HG02970 (cell line): ENCODE measurements around the gene CNTNAP2.

Experiments
- ATAC-seq: cut with Tn5 transposase; IDR thresholded peaks from one replicate; pipeline ENCODE4 v1.9.1; 2021; ENCODE audit warnings: mild to moderate bottlenecking, moderate library complexity, moderate number of reproducible peaks; ENCODE audit not compliant: unreplicated experiment, low FRiP score

Gene CNTNAP2

DNA sequence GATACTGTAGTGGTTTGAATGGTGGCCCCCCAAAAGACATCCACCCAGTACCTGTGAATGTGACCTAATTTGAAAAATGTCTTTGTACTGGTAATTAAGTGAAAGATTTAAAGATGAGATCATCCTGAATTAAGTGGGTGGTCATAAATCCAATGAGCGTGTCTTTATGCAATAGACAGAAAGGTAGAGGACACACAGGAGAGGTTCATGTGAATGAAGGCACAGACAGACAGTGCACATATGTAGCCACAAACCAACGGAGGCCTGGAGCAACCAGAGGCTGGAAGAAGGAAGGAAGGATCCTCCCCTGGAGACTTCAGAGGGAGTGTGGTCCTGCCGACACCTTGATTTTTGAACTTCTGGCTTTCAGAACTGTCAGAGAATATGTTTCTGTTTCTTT is 160.3 kb downstream of the CNTNAP2 start:
- ATAC-seq, result no peak

DNA sequence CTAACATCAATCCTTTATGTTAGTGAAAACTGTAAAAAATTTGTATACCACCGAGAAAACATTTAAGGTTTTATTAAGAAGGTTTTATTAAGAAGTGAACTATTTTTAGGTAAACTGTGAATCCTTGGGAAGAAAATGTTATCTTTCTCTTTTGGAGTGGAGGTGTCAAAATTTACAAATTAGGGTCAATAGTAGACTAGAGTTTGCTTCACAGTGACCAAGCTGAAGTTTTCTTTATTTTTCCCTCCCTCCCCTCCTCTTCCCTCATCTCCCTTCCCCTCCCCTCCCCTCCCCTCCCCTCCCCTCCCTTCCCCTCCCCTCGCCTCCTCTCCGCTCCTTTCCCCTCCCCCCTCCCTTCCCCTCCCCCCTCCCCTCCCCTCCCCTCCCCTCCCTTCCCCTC is 168.8 kb downstream of the CNTNAP2 start:
- no peak for ATAC-seq

DNA sequence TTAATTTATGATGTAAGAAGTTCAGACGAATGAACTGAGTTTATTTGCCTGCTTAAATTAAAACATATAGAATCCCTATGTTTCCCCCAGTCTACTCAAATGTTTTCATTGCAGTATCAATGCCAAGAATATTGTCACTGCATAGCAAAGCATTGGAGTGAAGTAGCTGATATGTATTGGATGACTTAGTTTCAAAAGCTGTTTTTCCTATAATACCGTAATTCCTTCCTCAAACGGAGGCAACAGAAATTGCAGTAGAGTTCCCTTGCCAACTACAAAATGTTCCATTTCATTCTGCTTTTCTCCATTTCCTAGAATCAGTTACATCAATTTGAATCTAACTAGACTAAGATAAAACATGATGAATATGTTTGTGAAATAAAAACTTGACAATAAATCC is 174.1 kb downstream of the CNTNAP2 start:
- no peak for ATAC-seq

DNA sequence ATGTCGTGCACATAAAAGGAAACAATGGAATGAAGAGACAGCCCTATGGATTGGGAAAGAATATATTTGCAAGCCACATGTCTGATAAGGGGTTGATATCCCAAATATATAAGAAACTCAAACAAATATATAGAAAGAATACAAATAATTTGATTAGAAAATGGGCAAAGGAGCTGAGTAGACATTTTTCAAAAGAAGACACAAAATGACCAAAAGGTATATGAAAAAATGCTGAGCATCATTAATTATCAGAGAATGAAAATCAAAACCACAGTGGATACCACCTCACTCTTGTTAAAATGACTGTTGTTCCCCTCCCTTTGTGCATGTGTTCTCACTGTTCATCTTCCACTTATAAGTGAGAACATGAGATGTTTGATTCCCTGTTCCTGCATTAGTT is 175.3 kb downstream of the CNTNAP2 start:
- no peak for ATAC-seq

DNA sequence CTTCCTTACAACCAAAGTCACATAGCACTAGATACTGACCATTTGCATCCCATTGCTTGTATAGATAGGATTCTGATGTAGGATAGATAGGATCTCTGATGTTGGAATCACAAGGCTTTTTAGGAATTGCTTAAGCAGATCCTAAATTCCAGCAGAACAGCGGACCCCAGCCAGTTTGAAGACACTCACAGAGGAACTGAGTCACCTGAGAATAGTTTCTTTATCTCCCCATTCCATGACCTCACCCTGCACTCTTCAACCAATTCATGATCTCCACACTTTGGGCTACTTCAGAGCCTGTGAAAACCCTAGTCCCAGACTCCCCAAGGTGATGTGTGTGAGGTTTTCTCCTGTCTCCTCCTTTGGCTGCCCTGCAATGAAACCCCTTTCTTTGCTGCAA is 179.4 kb downstream of the CNTNAP2 start:
- ATAC-seq, result no peak

DNA sequence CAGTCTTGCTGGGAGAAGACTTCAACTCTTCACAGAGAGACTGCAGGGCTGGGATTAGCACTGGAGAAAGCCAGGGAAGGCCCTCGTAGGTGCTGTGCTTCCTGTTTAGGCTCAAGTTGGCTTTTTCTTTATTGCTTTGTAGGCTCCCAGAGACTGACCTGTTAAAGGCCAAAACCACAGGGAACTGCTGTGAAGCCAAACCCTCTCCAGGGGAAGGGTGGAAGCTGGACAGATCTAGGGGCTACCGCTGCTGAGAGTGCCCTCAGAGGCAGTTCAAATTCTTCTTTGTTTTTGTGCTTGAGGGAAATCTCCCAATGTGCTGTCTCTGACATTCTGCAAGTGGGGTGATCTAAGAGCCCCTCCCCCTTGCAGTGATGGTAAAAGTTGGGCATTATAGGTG is 198.4 kb downstream of the CNTNAP2 start:
- ATAC-seq, result no peak

DNA sequence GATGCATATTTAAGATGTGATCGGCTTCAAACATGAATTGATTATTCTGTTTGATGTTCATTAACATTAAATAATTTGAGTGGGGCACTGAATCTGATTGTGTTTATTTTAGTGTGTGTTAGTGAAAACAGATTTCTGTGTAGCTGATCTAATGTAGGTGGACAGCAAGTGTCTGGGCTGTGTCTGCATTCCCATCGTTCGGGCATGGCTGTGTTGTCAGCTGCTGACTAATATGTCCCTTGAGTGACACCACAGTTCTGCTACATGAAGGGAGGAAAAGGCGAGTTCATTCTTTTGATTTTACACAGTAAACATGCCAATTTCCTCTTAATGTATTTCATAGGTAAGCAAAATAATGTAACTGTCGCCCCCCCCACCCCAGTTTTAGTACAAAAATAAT is 203.0 kb downstream of the CNTNAP2 start:
- no peak for ATAC-seq

DNA sequence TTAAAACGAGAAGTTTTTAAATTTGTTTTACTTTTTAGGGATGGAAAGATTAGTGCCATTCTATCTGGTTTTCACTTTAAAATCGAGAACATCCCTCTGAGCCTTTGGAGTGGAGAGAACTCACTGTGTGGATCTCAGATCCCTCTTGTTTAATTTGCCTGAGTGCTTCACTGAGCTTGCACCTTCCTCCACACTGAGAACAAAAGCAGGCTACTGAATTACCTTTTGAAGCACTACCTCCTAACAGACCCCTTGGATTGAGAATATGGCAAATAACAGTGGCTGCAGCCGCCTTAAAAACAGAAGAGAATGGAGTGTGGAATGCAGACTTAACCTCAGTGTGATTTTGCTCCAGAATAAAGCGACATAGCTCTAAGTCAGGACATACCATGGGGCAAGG is 204.7 kb downstream of the CNTNAP2 start:
- no peak for ATAC-seq

DNA sequence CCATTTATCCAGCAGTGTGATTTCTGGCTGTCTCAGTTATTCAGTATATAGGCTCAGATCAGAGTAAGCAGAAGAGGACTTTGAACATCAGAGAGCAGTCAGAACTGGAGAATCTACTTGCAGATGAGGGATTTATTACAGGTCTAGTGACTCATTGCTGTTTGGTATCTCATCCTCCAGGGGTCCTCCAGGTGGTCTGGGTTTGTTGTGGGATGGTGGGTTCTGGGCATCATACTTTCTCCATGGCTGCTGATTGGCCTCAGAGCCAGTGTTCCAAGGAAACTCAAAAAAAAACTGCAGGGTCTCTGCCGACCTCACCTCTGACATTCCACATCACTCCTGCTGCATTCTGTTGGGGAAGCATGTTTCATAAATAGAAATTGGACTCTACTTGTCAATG is 214.8 kb downstream of the CNTNAP2 start:
- ATAC-seq, result no peak

DNA sequence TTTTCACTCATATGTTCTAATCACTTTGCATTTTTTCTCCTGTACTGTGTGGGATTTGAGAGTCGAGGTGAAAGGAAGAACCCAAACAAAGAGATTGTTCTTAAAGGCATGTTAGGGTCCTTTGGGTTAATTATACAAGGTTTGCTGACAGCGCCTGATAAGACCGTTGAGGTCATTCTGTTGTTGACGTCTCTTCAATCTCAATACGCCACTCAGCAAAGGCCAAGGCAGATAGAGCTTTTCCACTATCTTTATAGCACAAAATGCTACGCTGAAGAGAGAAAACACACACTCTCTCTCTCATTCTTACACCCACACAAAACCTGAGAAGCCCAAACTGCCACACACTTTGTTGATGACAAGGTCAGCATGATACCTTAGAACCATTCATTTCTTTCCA is 228.7 kb downstream of the CNTNAP2 start:
- no peak for ATAC-seq

DNA sequence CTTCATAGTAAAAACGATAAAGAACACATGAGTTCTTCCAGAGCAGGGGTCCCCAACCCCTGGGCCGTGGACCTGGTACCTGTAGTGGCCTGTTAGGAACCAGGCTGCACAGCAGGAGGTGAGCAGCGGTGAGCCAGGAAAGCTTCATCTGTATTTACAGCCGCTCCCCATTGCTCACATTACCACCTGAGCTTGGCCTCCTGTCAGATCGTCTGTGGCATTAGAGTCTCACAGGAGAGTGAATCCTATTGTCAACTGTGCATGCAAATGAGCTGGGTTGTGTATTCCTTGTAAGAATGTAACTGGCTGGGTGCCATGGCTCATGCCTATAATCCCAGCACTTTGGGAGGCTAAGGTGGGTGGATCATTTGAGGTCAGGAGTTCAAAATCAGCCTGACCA is 229.5 kb downstream of the CNTNAP2 start:
- no peak for ATAC-seq

DNA sequence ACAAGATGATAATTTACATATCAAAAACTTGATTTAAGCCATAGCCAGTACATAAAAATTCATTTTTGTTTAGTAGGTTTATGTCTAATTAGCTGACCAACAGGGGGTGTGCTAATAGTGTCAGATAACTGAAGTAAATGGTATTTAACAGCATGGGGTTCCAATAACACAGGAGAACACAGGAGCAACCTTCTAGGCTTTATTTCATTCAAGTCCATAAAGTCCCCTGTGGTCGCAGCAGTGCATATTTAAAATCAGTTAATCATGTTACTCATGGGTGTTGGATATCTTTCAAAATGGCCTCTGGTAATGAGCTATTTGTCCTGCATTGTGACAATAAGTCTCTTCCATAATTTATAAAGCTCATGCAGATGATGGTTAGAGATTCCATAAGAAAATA is 238.6 kb downstream of the CNTNAP2 start:
- ATAC-seq, result no peak

DNA sequence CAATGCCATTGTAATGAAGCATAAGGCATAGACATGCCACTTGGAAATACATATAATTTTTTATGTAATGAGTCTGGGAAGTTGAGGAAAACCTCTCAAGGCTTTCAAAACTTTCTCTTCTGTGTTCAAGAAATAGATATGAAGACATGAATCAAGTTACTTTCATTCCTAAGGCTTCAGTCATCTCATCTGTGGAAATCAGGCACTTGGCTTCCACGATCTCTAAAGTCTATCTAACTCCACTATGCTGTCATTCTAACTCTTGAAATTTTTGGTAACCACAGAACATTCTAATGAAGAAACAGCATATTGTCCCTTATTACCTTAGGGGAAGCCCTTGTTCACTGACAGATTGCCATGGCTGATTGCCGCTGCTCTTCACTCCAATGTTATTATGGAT is 242.6 kb downstream of the CNTNAP2 start:
- ATAC-seq, result no peak

DNA sequence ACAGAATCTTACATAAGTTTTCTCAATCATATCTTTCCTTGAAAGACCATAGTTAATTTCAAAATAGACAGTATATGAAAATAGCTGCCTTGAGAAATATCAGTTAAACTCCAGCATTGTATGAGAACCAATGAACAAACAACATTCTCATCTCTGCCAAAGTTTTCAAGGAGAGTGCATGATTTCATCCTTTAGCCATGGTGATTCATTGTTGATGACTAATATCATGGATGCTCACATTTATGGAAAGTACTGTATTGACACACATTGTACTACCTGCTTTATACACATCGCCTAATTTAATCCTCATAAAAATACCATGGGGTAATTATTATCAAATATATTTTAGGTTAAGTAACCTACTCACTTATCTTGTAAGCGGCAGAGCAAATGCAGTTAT is 250.3 kb downstream of the CNTNAP2 start:
- ATAC-seq, result no peak

DNA sequence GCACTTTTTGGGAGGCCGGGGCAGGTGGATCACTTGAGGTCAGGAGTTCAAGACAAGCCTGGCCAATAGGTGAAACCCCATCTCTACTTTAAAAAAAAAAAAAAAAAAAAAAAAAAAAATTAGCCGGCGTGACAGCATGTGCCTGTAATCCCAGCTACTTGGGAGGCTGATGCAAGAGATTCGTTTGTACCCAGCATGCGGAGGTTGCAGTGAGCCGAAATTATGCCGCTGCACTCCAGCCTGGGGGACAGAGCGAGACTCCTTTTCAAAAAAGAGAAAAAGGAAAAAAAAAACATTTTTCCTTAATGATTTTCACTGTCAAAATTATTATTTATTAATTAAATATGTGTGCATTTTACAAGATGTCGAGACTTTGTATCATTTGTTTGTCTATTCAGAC is 253.6 kb downstream of the CNTNAP2 start:
- no peak for ATAC-seq

DNA sequence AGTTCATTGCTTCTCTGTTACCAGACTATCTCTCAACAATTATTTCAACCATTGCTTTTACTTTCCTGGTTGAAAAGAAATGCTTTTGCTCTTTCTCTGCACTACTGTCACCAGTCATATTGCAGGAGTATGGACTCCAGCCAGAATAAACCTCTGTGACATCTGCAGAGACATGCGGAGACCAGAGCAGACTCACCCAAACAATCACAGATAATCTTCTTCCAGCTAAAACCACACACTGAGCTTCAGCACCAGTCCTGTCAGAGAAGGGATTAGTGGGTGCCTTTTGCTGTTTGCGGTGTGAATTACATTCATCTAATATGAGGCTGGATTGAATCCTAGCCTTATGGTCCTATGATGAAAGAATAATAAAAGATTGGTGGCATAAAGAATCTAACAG is 258.6 kb downstream of the CNTNAP2 start:
- no peak for ATAC-seq

DNA sequence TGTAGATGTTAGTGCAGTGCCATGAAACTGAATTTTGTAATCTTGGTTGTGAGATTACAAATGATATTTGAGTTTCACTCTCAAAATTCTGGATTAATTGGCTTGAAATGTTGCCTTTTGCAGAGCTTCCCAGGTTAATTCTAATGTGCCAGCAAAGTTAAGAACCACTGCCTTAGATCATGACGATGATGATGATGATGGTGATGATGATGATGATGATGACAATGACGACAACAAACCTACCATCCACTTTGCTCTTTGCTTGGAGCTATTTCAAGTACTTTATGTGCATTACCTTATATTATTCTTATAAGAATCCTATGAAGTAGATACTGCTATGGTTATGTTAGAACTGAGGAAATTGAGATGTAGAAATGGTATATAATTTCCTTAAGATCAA is 261.6 kb downstream of the CNTNAP2 start:
- no peak for ATAC-seq

DNA sequence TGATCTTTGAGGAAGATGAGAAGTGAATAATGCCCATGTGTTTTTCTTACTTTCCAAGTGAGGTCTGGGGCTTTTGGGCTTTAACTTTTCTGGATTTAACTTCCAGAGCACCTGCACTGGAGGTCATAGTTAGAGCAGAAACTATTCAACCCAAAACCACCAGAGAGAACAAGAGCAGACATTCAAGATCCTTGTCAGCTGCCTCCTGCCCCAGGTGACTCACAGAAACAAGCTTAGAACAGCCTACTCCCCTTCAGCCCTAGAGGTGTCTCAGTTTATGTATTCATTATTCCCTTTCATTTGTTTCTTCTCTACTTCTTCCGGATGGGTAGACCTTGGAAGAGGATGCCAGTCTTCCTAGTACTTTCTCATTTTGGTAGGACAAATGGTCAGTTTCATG is 270.5 kb downstream of the CNTNAP2 start:
- no peak for ATAC-seq

DNA sequence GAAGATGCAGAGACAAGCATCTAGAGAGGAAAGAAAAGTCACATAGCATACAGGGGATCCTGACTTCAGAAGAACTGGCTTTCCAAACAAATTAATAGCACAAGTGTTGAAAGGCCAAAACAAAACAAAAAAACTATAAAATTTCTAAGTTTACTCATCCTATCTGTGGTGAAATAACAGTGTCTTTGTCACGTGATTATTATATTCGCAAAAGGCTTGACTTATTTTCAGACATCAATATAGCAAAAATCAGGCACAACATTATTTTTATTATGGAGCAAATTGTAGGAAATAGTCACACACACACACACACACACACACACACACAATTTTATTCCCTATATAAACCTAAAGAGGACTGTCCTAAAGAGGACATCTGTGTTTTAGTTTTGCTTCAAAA is 272.3 kb downstream of the CNTNAP2 start:
- ATAC-seq, result no peak

DNA sequence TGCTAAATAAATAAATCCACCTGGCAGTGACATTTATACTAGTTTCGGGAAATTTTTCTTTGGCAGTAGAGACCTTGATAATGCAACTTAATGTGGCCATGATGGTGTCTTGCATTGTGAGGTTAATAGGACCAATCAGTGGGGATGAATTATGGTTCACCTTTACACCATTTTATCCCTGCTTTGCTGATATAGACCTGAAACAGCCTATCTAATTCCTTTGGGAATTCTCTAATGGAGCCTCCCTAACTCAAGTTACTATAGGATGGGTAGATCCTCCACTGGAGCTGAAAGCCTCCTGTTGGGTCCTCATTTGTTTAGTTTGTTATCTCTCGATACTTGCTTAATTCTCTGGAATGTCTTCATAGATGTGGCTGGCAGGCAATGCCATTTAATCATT is 276.7 kb downstream of the CNTNAP2 start:
- ATAC-seq, result no peak

DNA sequence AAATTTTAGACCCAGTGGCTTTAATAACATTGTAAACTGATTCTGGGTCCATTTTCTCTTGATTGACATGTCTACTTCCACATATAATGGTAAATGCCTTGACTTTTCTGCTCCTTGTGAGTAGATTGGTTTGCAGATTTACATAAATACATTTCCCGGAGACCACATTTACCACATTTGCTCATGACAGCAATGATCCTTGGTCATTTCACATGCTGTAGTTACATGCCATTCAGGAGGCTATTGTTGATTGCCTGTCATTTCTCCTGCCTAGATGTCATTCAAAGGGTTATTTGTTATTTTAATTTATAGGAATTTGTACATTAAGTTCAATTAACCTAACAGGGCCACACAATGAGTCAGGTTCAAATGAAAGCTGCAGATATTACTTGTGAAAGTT is 280.5 kb downstream of the CNTNAP2 start:
- ATAC-seq, result no peak

DNA sequence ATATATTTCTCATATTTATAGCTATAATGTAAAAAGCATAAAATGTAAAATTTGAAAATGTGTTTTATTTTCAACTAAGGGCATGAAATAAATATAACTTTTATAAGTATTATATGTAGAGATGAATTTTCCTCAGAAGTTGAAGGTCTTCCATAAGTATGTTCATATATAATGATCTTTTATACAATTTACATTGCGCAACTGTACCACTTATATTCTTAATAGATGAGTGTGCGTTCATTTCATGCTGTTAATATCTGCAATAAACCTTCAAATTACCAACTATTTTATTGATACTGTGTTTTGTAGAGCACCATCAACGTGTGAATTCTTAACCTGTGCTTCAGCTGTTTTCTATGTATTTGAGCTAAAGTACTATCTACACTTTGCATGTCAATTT is 285.3 kb downstream of the CNTNAP2 start:
- no peak for ATAC-seq

DNA sequence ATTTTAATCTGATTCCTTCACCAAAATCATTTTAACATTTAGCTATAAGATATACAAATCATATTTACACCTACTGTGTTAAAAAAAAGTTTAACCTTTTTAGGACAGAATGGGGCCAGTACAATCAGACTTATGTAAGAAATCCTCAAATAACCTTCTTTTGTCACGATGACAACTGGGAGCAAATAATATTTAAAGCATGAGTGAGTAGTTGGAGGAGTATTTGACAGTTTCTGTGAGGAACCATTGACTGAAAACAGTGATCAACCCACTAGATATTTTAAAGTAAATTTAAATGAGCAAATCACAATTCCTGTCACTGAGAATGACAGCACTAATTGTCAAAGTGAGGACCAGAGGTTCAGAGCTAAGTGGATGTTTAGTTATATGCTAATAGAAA is 289.1 kb downstream of the CNTNAP2 start:
- no peak for ATAC-seq

DNA sequence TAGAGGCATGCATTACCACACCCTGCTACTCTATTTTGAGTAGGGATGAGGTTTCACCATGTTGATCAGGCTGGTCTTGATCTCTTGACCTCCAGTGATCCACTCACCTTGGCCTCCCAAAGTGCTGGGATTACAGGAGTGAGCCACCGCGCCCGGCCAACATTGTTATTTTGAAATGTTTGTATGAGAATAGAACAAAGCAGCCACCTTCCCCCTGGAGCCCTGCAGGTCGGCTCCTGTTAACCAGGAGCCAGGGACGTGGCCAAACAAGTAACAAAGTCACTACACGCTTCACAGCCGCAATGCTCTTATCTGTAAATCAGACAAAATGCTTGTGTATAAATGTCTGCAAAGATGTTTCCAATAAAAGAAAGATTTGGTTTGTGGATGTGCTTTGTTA is 295.4 kb downstream of the CNTNAP2 start:
- ATAC-seq, result no peak
